Motor neuron (in vitro differentiated cells): ENCODE data around the gene YWHAE. TPM values are rescaled to one million over a fixed set of nuclear protein-coding genes. Genes with fewer than 3 reads are reported as not detected.
"Not testable (repeated sequence)": the region's sequence is repeated elsewhere in the genome, so short reads cannot be mapped to it uniquely, and the experiment has no call there.

Experiments
- ATAC-seq, 8 experiments: fragments of 200-7000 bp; cut with Tn5 transposase; replicated peaks in 6 of 8; 2 replicates each; pipeline ENCODE4 v1.8.0; 2021; ENCODE audit warnings: mild to moderate bottlenecking in 8 of 8, moderate library complexity in 8 of 8
- H3K27ac ChIP-seq, 2 donors: fragments of 250-450 bp; sonication (Bioruptor Pico); 2 replicates each; pipeline ENCODE4 v1.9.0; 2021; ENCODE audit warnings: antibody characterized with exemption in 2 of 2, mild to moderate bottlenecking in 2 of 2, moderate library complexity in 1 of 2
- H3K4me1 ChIP-seq, 2 donors: fragments of 250-450 bp; sonication (Bioruptor Pico); replicated peaks in 1 of 2; 2 replicates each; pipeline ENCODE4 v1.6.1; 2021; ENCODE audit warnings: antibody characterized with exemption in 2 of 2, mild to moderate bottlenecking in 2 of 2, moderate library complexity in 1 of 2
- H3K4me3 ChIP-seq, 5 donors: fragments of 250-450 bp; sonication (Bioruptor Pico); 2 replicates each; pipeline ENCODE4 v1.9.0; 2021; ENCODE audit warnings: antibody characterized with exemption in 5 of 5, mild to moderate bottlenecking in 5 of 5, moderate library complexity in 4 of 5
- WGBS, 10 experiments: fragments of 450-650 bp; shearing (Covaris generic); methylation state at CpG; one replicate each; pipeline ENCODE4 v1.0.0; 2022; 5-methylcytosine and 5-hydroxymethylcytosine counted together
- in situ Hi-C, 9 experiments: fragments of 400-800 bp; cut with MboI; loops; one replicate each; pipeline ENCODE4 v1.15.0; 2021; ENCODE audit warnings: low sequenced_read_pairs in 9 of 9, low pct_unique_long_range_greater_than_20kb in 2 of 9; ENCODE audit not compliant: unreplicated experiment in 9 of 9
- total RNA-seq, 8 experiments: library from RNA; unstranded; fragments of 300-600 nt; gene quantifications; 2 replicates each; pipeline versions ENCODE4 v1.2.3 to v1.2.4, GENCODE V29; 2022

YWHAE gene
- total RNA-seq, 8 experiments from 2014 or later, result 240 to 720 (median 456) TPM

DNA sequence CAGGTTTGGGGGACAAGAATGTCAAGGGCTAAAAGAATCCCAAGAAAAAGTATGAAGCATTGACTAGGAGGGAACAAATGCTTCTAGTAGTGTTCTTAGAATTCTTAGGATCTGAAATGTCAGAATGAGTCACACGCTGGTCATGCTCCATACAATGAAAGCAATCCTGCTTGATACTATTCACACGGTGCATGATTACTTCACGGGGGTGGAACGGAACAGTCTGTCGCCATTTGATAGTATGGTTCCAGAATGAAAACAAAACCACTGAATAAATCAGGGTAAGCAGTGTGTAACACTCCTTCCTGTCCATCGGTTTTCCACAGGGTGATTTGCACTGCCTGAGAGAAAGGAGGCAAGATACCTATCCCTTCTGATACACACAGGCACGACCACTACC lies 22.9 kb upstream of the YWHAE start:
- H3K27ac ChIP-seq, result peak overlapping the region in 1 of 2 donors; percentile 44
- WGBS, 10 experiments, result 14 to 89% (median 50%) methylated on average over 2 to 7 of the region's 7 CpGs; no CpG with 5 or more reads in 3 of the 10 experiments
- ATAC-seq, result peak in 7 of 8 experiments; percentile 88 to 95 (median 93)
- H3K4me3 ChIP-seq, result no peak overlapping the region
- H3K4me1 ChIP-seq, result peaks cover 3 to 6% of the 10 kb centered on the region in 2 donors
- in situ Hi-C loops, result no loop called here

DNA sequence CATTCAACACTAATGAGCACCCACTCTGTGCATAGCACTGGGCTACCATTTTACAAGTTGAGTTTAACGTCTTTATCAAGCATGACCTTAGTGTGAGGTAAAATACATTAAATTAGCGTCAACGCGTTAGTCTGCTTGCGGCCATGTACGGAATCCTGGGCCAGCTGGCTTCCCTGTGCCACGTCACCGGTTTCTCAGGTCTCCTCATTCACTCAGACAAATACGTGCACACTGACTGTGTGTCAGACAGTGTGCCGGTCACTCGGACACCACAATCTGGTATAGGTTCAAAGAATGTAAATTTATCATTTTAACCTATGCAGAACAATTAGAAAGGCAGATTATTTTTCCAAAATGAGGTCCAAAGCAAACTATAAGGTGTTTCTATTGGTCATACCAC lies 21.4 kb upstream of the YWHAE start:
- no peak for ATAC-seq
- in situ Hi-C loops, result no loop called here
- no peak overlapping the region for H3K27ac ChIP-seq
- 86 to 100% (median 97%) methylated on average over 4 to 10 of the region's 11 CpGs; no CpG with 5 or more reads in 2 of the 10 experiments for WGBS, 10 experiments
- H3K4me1 ChIP-seq, result peaks cover 3 to 6% of the 10 kb centered on the region in 2 donors
- no peak overlapping the region for H3K4me3 ChIP-seq

GRCh38 chr17:1420981-1421380 lies 21.0 kb upstream of the YWHAE start:
- Histone ChIP-seq H3K4me3 (no peak overlapping the region), H3K4me1 (peaks cover 3 to 6% of the 10 kb centered on the region in 2 donors), H3K27ac (no peak overlapping the region)
- in situ Hi-C loops, result no loop called here
- no peak for ATAC-seq
- WGBS, 10 experiments, result 63 to 100% (median 100%) methylated on average over 1 to 2 of the region's 2 CpGs; no CpG with 5 or more reads in 1 of the 10 experiments

DNA sequence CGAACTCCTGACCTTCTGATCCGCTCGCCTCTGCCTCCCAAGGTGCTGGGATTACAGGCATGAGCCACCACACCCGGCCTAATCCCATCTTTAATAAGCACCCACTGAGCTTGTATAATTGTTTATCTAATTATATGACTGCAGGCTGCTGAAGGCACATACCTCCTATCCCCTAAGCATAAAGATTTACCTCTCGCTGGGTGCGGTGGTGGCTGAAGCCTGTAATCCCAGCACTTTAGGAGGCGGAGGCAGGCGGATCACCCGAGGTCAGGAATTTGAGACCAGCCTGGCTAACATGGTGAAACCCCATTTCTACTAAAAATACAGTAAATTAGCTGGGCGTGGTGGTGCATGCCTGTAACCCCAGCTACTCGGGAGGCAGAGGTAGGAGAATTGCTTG lies 20.1 kb upstream of the YWHAE start:
- in situ Hi-C loops, result no loop called here
- 60 to 100% (median 100%) methylated on average over 1 to 8 of the region's 11 CpGs; no CpG with 5 or more reads in 2 of the 10 experiments for WGBS, 10 experiments
- Histone ChIP-seq H3K4me3 (no peak overlapping the region), H3K27ac (no peak overlapping the region), H3K4me1 (peaks cover 3 to 6% of the 10 kb centered on the region in 2 donors)
- ATAC-seq, result no peak

GRCh38 chr17:1418476-1418875 lies 18.5 kb upstream of the YWHAE start:
- H3K4me1 ChIP-seq, in situ Hi-C loops, ATAC-seq, H3K4me3 ChIP-seq, H3K27ac ChIP-seq: not testable (repeated sequence)
- WGBS, 10 experiments, result 83 to 100% (median 100%) methylated on average over 1 to 6 of the region's 10 CpGs; no CpG with 5 or more reads in 5 of the 10 experiments

DNA sequence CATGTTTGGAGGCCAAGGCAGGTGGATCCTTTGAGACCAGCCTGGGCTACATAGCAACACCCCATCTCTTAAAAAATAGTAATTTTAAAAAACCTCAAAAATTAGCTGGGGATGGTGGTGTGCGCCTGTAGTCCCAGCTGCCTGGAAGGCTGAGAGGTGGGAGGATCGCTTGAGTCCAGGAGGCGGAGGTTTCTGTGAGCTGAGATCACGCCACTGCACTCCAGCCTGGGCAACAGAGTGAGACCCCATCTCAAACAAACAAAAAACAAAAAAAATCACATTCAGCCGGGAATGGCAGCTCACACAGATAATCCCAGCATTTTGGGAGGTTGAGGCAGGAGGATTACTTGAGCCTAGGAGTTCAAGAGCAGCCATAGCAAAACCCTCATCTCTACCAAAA lies 16.4 kb upstream of the YWHAE start:
- in situ Hi-C loops, result no loop called here
- Histone ChIP-seq H3K4me3 (no peak overlapping the region), H3K27ac (no peak overlapping the region), H3K4me1 (no peaks in the 10 kb centered on the region)
- no peak for ATAC-seq
- 79 to 100% (median 100%) methylated on average over 1 to 3 of the region's 5 CpGs; no CpG with 5 or more reads in 3 of the 10 experiments for WGBS, 10 experiments

- Histone ChIP-seq H3K27ac (no peak overlapping the region), H3K4me3 (no peak overlapping the region), H3K4me1 (no peaks in the 10 kb centered on the region)
- whole genome bisulfite sequencing, 10 experiments, result 47 to 100% (median 88%) methylated on average over 1 to 10 of the region's 10 CpGs
- in situ Hi-C loops, result no loop called here
- ATAC-seq, result no peak
These were observed 14.6 kb upstream of the YWHAE start for GRCh38 chr17:1414634-1415033.

GRCh38 chr17:1414001-1414574 lies 14.1 kb upstream of the YWHAE start:
- H3K27ac ChIP-seq, result no peak overlapping the region
- H3K4me1 ChIP-seq, result no peaks in the 10 kb centered on the region
- in situ Hi-C loops, result no loop called here
- no peak overlapping the region for H3K4me3 ChIP-seq
- WGBS, 10 experiments, result 67 to 100% (median 90%) methylated on average over 1 to 4 of the region's 9 CpGs; no CpG with 5 or more reads in 3 of the 10 experiments
- no peak for ATAC-seq

DNA sequence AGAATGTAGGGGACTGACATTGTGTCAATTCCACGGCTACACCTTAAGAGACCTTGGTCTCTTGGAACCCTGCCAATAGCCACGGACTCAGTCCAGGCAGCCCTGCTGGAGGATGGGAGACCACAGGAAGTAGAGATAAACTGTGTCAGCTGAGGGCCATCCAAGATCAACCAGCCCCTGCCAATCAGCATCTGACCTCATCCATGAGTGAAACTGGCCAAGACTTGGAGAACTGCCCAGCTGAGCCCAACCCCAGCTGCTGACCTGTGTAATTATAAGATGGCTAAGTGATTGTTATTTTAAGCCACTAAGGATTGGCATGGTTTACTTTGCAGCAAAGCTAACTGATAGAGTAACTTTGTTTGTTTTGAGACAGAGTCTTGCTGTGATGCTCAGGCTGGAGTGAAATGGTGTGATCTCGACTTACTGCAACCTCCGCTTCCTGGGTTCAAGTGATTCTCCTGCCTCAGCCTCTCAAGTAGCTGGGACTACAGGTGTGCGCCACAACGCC lies 13.3 kb upstream of the YWHAE start:
- in situ Hi-C loops, result no loop called here
- Histone ChIP-seq H3K4me1 (no peaks in the 10 kb centered on the region), H3K4me3 (no peak overlapping the region), H3K27ac (no peak overlapping the region)
- WGBS, 10 experiments, result 0 to 100% (median 91%) methylated on average over 1 to 6 of the region's 6 CpGs
- peak in 5 of 8 experiments; percentile 9 to 62 (median 40) for ATAC-seq

DNA sequence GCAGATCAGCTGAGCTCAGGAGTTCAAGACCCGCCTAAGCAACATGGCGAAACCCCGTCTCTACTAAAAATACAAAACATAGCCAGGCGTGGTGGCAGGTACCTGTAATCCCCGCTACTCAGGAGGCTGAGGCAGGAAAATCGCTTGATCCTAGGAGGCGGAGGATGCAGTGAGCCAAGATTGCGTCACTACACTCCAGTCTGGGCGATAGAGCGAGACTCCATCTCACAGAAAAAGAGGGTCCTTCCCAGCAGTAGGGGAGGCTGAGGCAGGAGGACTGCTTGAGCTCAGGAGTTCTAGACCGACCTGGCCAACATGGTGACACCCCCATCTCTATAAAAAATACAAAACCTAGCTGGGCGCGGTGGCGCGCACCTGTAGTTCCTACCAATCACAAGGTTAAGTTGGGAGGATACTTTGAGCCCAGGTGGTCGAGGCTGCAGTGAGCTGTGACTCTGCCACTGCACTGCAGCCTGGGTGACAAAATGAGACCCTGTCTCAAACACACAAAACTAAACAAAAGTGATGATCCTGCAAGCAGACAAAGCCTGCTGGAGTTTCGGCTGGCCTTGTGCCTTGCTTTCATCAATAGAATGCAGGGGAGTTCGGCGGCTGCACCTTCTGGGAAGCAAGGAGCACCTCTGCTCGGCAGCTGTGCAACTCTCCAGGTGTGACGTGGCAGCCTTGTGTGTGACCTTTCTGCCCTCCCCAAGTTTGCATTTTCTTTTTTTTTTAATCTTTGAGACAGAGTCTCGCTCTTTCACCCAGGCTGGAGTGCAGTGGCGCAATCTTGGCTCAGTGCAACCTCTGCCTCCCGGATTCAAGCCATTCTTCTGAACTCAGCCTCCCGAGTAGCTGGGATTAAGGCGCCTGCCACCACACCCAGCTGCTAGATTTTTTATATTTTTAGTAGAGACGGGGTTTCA lies 12.4 kb upstream of the YWHAE start:
- Histone ChIP-seq H3K27ac (no peak overlapping the region), H3K4me3 (no peak overlapping the region), H3K4me1 (no peaks in the 10 kb centered on the region)
- WGBS, 10 experiments, result 0 to 96% (median 85%) methylated on average over 1 to 15 of the region's 27 CpGs; no CpG with 5 or more reads in 2 of the 10 experiments
- in situ Hi-C loops, result no loop called here
- peak in 3 of 8 experiments; percentile 28 to 66 (median 41) for ATAC-seq

DNA sequence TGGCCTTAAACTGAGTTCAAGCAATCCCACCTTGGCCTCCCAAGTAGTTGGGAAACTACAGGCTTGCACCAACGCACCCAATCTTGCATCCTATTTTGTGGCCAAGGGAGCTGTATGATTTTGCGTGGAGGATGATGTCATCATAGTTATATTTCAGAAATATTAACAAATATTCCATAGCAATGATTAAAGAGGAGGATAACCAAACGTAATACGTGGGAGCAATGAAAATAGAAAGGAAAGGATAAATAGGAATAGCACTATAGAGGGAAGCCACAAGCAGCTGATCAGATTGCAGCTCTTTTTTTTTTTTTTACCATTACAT lies 2.2 kb upstream of the YWHAE start:
- WGBS, 10 experiments, result 60 to 100% (median 94%) methylated on average over 1 to 4 of the region's 4 CpGs
- Histone ChIP-seq H3K4me3 (no peak overlapping the region), H3K4me1 (peaks cover 4 to 5% of the 10 kb centered on the region in 2 donors), H3K27ac (no peak overlapping the region)
- in situ Hi-C loops, result no loop called here
- ATAC-seq, result no peak

DNA sequence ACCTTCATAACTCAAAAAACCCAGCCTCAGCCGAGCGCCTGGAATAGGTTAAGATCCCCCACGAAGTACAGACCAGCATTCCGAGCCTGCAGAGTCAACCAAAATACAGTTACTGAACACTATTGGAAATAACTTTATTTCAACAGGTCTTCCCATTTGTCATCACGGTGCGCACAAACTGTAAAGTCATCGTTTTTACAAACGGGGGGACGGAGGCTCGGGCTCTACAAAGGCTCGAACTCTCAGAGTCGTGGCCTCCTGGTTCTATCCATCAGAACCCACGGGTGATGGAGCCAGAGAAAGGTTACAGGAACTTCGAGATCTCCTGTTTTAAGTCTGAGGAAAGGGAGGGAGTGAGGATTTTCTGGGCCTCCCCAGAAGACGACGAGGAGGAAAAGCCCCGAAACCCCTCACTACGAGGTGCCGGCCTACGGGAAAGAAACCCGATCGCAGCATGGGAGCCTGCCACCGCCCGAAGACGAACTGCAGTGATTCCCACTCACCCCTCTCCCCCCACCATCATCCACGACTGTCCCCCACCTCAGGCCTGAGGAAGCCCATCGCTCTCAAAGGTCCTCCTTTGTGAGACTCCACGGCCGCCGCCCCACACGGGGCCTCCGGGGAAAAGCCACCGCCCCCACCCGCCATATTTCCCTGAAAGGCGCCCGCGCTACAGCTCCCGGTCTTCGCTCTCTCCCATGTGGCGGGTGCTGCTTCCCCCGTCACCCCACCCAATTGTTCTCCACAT lies 917 bp downstream of the YWHAE start:
- ATAC-seq, result peak in 6 of 8 experiments; percentile 7 to 29 (median 18)
- 0 to 6% (median 0%) methylated on average over 2 to 14 of the region's 41 CpGs; no CpG with 5 or more reads in 1 of the 10 experiments for WGBS, 10 experiments
- in situ Hi-C loops, result no loop called here

More for the DNA sequence above, 917 bp downstream of the YWHAE start:
- Histone ChIP-seq H3K4me1 (peaks cover 10 to 23% of the 10 kb centered on the region in 2 donors), H3K4me3 (peak overlapping the region; percentile 70 to 90 (median 85)), H3K27ac (peak overlapping the region; percentile 99)
